GM12878 (cell line): ENCODE measurements around the gene ANGEL1.

Experiments used
- JUNB ChIP-seq: IDR thresholded peaks from 2 replicates; pipeline ENCODE4 v1.6.1; 2016; ENCODE audit warnings: antibody characterized with exemption, mild to moderate bottlenecking
- ZNF217 ChIP-seq: fragments of 450-650 bp; IDR thresholded peaks from 2 replicates; pipeline ENCODE4 v1.6.1; 2017; ENCODE audit warnings: antibody characterized with exemption, mild to moderate bottlenecking

GRCh38 chr14:76833011-76833410 lies 20.3 kb upstream of the ANGEL1 start:
- TF ChIP-seq JUNB (no peak), ZNF217 (no peak)
